WTC11 (cell line): Measurements from ENCODE around the gene INPP4B. TPM values are rescaled to one million over a fixed set of nuclear protein-coding genes. Genes with fewer than 3 reads are reported as not detected.

Source experiments
- ATAC-seq: fragments of 200-7000 bp; cut with Tn5 transposase; 2 replicates; pipeline ENCODE4 v1.10.0; 2021; ENCODE audit warnings: mild to moderate bottlenecking, moderate library complexity
- CTCF ChIA-PET: fragments of 300-600 bp; sonication (Branson Sonifier 250); formaldehyde crosslinking; loops from one replicate; lab custom pipeline; 2021; ENCODE audit warnings: antibody characterized with exemption; lab: Charles Lee
- POLR2A ChIA-PET: fragments of 350-600 bp; sonication (Branson Sonifier 250); formaldehyde crosslinking; loops from one replicate; lab custom pipeline; 2021; ENCODE audit warnings: antibody characterized with exemption; lab: Charles Lee
- DNase-seq: peaks from one replicate; pipeline ENCODE4 v3.0.0; 2021; ENCODE audit warnings: low spot score
- H3K27ac Mint-ChIP-seq: 2 replicates; pipeline ENCODE4 v1.8.0; 2021; ENCODE audit warnings: mixed read lengths
- H3K27me3 Mint-ChIP-seq: 2 replicates; pipeline ENCODE4 v1.8.0; 2021; ENCODE audit warnings: low read depth, mild to moderate bottlenecking, moderate library complexity, mixed read lengths
- H3K36me3 Mint-ChIP-seq: 2 replicates; pipeline ENCODE4 v1.8.0; 2021; ENCODE audit warnings: mixed read lengths
- H3K4me1 Mint-ChIP-seq: 2 replicates; pipeline ENCODE4 v1.8.0; 2022; ENCODE audit warnings: mixed read lengths
- H3K4me3 Mint-ChIP-seq: 2 replicates; pipeline ENCODE4 v1.8.0; 2021; ENCODE audit warnings: mild to moderate bottlenecking, moderate library complexity, mixed read lengths
- H3K9me3 Mint-ChIP-seq: 2 replicates; pipeline ENCODE4 v1.8.0; 2021; ENCODE audit warnings: mixed read lengths
- ATF3 ChIP-seq: sonication (generic); formaldehyde crosslinking; conservative IDR thresholded peaks from 2 replicates; pipeline ENCODE4 v1.8.1; 2022; ENCODE audit warnings: mild to moderate bottlenecking, missing genetic modification reagents
- ATF6 ChIP-seq: sonication (generic); formaldehyde crosslinking; IDR thresholded peaks from 2 replicates; pipeline ENCODE4 v1.8.1; 2023; ENCODE audit warnings: mild to moderate bottlenecking, missing genetic modification reagents
- CREB1 ChIP-seq: sonication (generic); formaldehyde crosslinking; IDR thresholded peaks from 2 replicates; pipeline ENCODE4 v1.8.0; 2023; ENCODE audit warnings: mild to moderate bottlenecking, missing genetic modification reagents
- CREM ChIP-seq: sonication (generic); formaldehyde crosslinking; IDR thresholded peaks from 2 replicates; pipeline ENCODE4 v1.8.1; 2022; ENCODE audit warnings: mild to moderate bottlenecking, missing genetic modification reagents, moderate library complexity
- E2F4 ChIP-seq: sonication (generic); formaldehyde crosslinking; IDR thresholded peaks from 2 replicates; pipeline ENCODE4 v1.8.1; 2022; ENCODE audit warnings: low read depth, mild to moderate bottlenecking, moderate library complexity, missing genetic modification reagents, borderline replicate concordance
- FOXK1 ChIP-seq: sonication (generic); formaldehyde crosslinking; IDR thresholded peaks from 2 replicates; pipeline ENCODE4 v1.8.0; 2022; ENCODE audit warnings: mild to moderate bottlenecking, moderate library complexity, missing genetic modification reagents
- FOXP4 ChIP-seq: sonication (generic); formaldehyde crosslinking; IDR thresholded peaks from 2 replicates; pipeline ENCODE4 v1.8.0; 2022; ENCODE audit warnings: mild to moderate bottlenecking, missing genetic modification reagents
- GABPB1 ChIP-seq: sonication (generic); formaldehyde crosslinking; IDR thresholded peaks from 2 replicates; pipeline ENCODE4 v1.8.1; 2023; ENCODE audit warnings: mild to moderate bottlenecking, missing genetic modification reagents
- GTF2I ChIP-seq: fragments of 250-450 bp; sonication (Bioruptor Pico); conservative IDR thresholded peaks from 2 replicates; pipeline ENCODE4 v1.4.0; 2021; ENCODE audit warnings: mild to moderate bottlenecking
- HMGA2 ChIP-seq: fragments of 250-450 bp; sonication (Bioruptor Pico); IDR thresholded peaks from 2 replicates; pipeline ENCODE4 v1.4.0; 2021; ENCODE audit warnings: mild to moderate bottlenecking, moderate library complexity
- IRF2 ChIP-seq: sonication (generic); formaldehyde crosslinking; IDR thresholded peaks from 2 replicates; pipeline ENCODE4 v1.8.0; 2022; ENCODE audit warnings: low read depth, missing genetic modification reagents, borderline replicate concordance
- JUN ChIP-seq: sonication (generic); formaldehyde crosslinking; IDR thresholded peaks from 2 replicates; pipeline ENCODE4 v1.8.0; 2023; ENCODE audit warnings: mild to moderate bottlenecking, missing genetic modification reagents
- MYBL2 ChIP-seq: sonication (generic); formaldehyde crosslinking; IDR thresholded peaks from 2 replicates; pipeline ENCODE4 v1.8.1; 2023; ENCODE audit warnings: mild to moderate bottlenecking, moderate library complexity, missing genetic modification reagents
- NFATC4 ChIP-seq: fragments of 250-450 bp; sonication (Bioruptor Pico); IDR thresholded peaks from 2 replicates; pipeline ENCODE4 v1.9.0; 2021; ENCODE audit warnings: mild to moderate bottlenecking
- NFYB ChIP-seq: sonication (generic); formaldehyde crosslinking; conservative IDR thresholded peaks from 2 replicates; pipeline ENCODE4 v1.8.0; 2022; ENCODE audit warnings: low read depth, missing genetic modification reagents
- RELA ChIP-seq: sonication (generic); formaldehyde crosslinking; IDR thresholded peaks from 2 replicates; pipeline ENCODE4 v1.8.1; 2022; ENCODE audit warnings: missing genetic modification reagents, mild to moderate bottlenecking, borderline replicate concordance
- TEAD1 ChIP-seq: sonication (generic); formaldehyde crosslinking; IDR thresholded peaks from 2 replicates; pipeline ENCODE4 v1.8.0; 2022; ENCODE audit warnings: mild to moderate bottlenecking, missing genetic modification reagents
- ZBTB43 ChIP-seq: sonication (generic); formaldehyde crosslinking; IDR thresholded peaks from 2 replicates; pipeline ENCODE4 v1.8.1; 2023; ENCODE audit warnings: mild to moderate bottlenecking, missing genetic modification reagents
- ZNF138 ChIP-seq: sonication (generic); formaldehyde crosslinking; conservative IDR thresholded peaks from 2 replicates; pipeline ENCODE4 v1.8.1; 2022; ENCODE audit warnings: mild to moderate bottlenecking, moderate library complexity, missing genetic modification reagents
- ZNF263 ChIP-seq: sonication (generic); formaldehyde crosslinking; IDR thresholded peaks from 2 replicates; pipeline ENCODE4 v1.8.1; 2022; ENCODE audit warnings: low read depth, mild to moderate bottlenecking, moderate library complexity, missing genetic modification reagents
- ZNF281 ChIP-seq: sonication (generic); formaldehyde crosslinking; IDR thresholded peaks from 2 replicates; pipeline ENCODE4 v1.8.0; 2023; ENCODE audit warnings: mild to moderate bottlenecking, missing genetic modification reagents
- ZNF317 ChIP-seq: sonication (generic); formaldehyde crosslinking; IDR thresholded peaks from 2 replicates; pipeline ENCODE4 v1.8.1; 2023; ENCODE audit warnings: low read depth, mild to moderate bottlenecking, moderate library complexity, missing genetic modification reagents, borderline replicate concordance
- ZNF423 ChIP-seq: fragments of 250-450 bp; sonication (Bioruptor Pico); IDR thresholded peaks from 2 replicates; pipeline ENCODE4 v2.1.2; 2022; ENCODE audit warnings: mild to moderate bottlenecking, moderate library complexity
- ZNF671 ChIP-seq: fragments of 250-450 bp; sonication (Bioruptor Pico); IDR thresholded peaks from 2 replicates; pipeline ENCODE4 v1.8.0; 2021; ENCODE audit warnings: mild to moderate bottlenecking
- total RNA-seq: library from RNA; stranded (reverse); gene quantifications from 3 replicates; pipeline ENCODE4 v1.2.3, GENCODE V29; 2021

INPP4B gene
- total RNA-seq, 1 experiment from 2014 or later = 0.92 TPM

- DNase-seq = peak; percentile 14
- ChIA-PET POLR2A (interaction anchor here (0.9 kb wide), 1 partner anchor 8 kb away, joined by 4 read pairs; no protein-coding TSS in a partner anchor), CTCF (interaction anchor here (0.6 to 1.4 kb wide), 8 partner anchors 8 to 441 kb away, joined by 3 to 6 read pairs (median 4); no protein-coding TSS in a partner anchor)
- no peak overlapping the region for H3K4me3 Mint-ChIP-seq
- peaks cover 21% of the 10 kb centered on the region for H3K4me1 Mint-ChIP-seq
- no peaks in the 10 kb centered on the region; the same call in 1 of the 2 replicates for H3K27me3 Mint-ChIP-seq
- ATAC-seq = peak; percentile 96
- no peak overlapping the region for H3K27ac Mint-ChIP-seq
- peaks cover 7% of the 10 kb centered on the region; the same call in 1 of the 2 replicates for H3K9me3 Mint-ChIP-seq
- TF ChIP-seq NFATC4 (CRISPR knock-in tag) (no peak), FOXP4 (CRISPR knock-in tag) (no peak), MYBL2 (no peak)
- H3K36me3 Mint-ChIP-seq = no peaks in the 10 kb centered on the region
Observed at GRCh38 chr4:142567199-142567598, 278.9 kb downstream of the INPP4B start.

- Mint-ChIP-seq H3K4me3 (no peak overlapping the region), H3K36me3 (no peaks in the 10 kb centered on the region), H3K9me3 (peaks cover 7% of the 10 kb centered on the region; the same call in 1 of the 2 replicates), H3K27me3 (no peaks in the 10 kb centered on the region; the same call in 1 of the 2 replicates), H3K27ac (no peak overlapping the region), H3K4me1 (peaks cover 17% of the 10 kb centered on the region)
- ATAC-seq (no peak), DNase-seq (no peak)
- CTCF ChIA-PET = interaction anchor here (0.6 to 1.4 kb wide), 7 partner anchors 8 to 440 kb away, joined by 3 to 6 read pairs (median 4); no protein-coding TSS in a partner anchor
- TF ChIP-seq ZNF317 (CRISPR knock-in tag) = no peak
- no peak for TF ChIP-seq ZNF263 (CRISPR knock-in tag)
- no peak for TF ChIP-seq FOXK1
- no peak for TF ChIP-seq E2F4 (CRISPR knock-in tag)
- POLR2A ChIA-PET = interaction anchor here (0.9 kb wide), 1 partner anchor 8 kb away, joined by 4 read pairs; no protein-coding TSS in a partner anchor
Observed at GRCh38 chr4:142566777-142567176, 279.3 kb downstream of the INPP4B start.

GRCh38 chr4:142566243-142566642 lies 279.9 kb downstream of the INPP4B start:
- DNase-seq (no peak), ATAC-seq (no peak)
- CTCF ChIA-PET = no interaction called here
- Mint-ChIP-seq H3K27ac (no peak overlapping the region), H3K4me1 (peaks cover 17% of the 10 kb centered on the region), H3K27me3 (no peaks in the 10 kb centered on the region; the same call in 1 of the 2 replicates), H3K36me3 (no peaks in the 10 kb centered on the region), H3K9me3 (peaks cover 7% of the 10 kb centered on the region; the same call in 1 of the 2 replicates), H3K4me3 (no peak overlapping the region)
- POLR2A ChIA-PET = no interaction called here
- no peak for TF ChIP-seq ATF3 (CRISPR knock-in tag)
- no peak for TF ChIP-seq ATF6
- no peak for TF ChIP-seq NFYB (CRISPR knock-in tag)
- no peak for TF ChIP-seq IRF2
- no peak for TF ChIP-seq GABPB1
- TF ChIP-seq HMGA2 (CRISPR knock-in tag) = no peak
- no peak for TF ChIP-seq GTF2I
- TF ChIP-seq CREB1 (CRISPR knock-in tag) = no peak
- TF ChIP-seq ZNF281 (CRISPR knock-in tag) = no peak
- TF ChIP-seq ZNF138 (CRISPR knock-in tag) = no peak
- TF ChIP-seq JUN (CRISPR knock-in tag) = no peak
- TF ChIP-seq RELA (CRISPR knock-in tag) = no peak
- no peak for TF ChIP-seq TEAD1 (CRISPR knock-in tag)
- no peak for TF ChIP-seq NFATC4 (CRISPR knock-in tag)
- TF ChIP-seq ZNF423 (CRISPR knock-in tag) = no peak
- no peak for TF ChIP-seq ZBTB43 (CRISPR knock-in tag)
- TF ChIP-seq CREM (CRISPR knock-in tag) = no peak
- TF ChIP-seq ZNF671 (CRISPR knock-in tag) = no peak
